SU-DHL-6 (cell line): Measurements from ENCODE around the gene PLCL1.

Source experiments
- H2AFZ ChIP-seq: fragments of 200-600 bp; sonication (generic); 2 replicates; pipeline ENCODE4 v1.6.1; 2014; ENCODE audit warnings: low read depth, mild to moderate bottlenecking, moderate library complexity, mixed read lengths, antibody characterized with exemption, low read length; ENCODE audit not compliant: severe bottlenecking
- H3F3A ChIP-seq: fragments of 200-600 bp; shearing (Covaris generic); 2 replicates; pipeline ENCODE4 v1.6.0; 2016; ENCODE audit warnings: antibody characterized with exemption, mild to moderate bottlenecking; ENCODE audit not compliant: insufficient read depth
- H3K27ac ChIP-seq: fragments of 200-600 bp; sonication (generic); 2 replicates; pipeline ENCODE4 v1.5.1; 2016; ENCODE audit warnings: low read depth, mild to moderate bottlenecking, low read length, moderate library complexity, mixed read lengths
- H3K27me3 ChIP-seq: fragments of 200-600 bp; sonication (generic), shearing (Covaris generic); 2 replicates; pipeline ENCODE4 v1.6.0; 2014; ENCODE audit warnings: mild to moderate bottlenecking, low read length
- H3K36me3 ChIP-seq: fragments of 200-600 bp; sonication (generic); 2 replicates; pipeline ENCODE4 v1.6.1; 2014; ENCODE audit warnings: mild to moderate bottlenecking, low read length, mixed read lengths
- H3K4me2 ChIP-seq: fragments of 300-600, 200-600 bp; shearing (Covaris generic), sonication (generic); 2 replicates; pipeline ENCODE4 v1.6.0; 2014; ENCODE audit warnings: low read length, low read depth, mild to moderate bottlenecking; ENCODE audit not compliant: poor library complexity, severe bottlenecking
- H3K4me3 ChIP-seq: fragments of 200-600 bp; sonication (generic); 2 replicates; pipeline ENCODE4 v1.5.1; 2014; ENCODE audit warnings: antibody characterized with exemption, low read length, mild to moderate bottlenecking, mixed read lengths; ENCODE audit not compliant: insufficient read depth, poor library complexity, severe bottlenecking
- H3K79me2 ChIP-seq: fragments of 200-600 bp; sonication (generic); 2 replicates; pipeline ENCODE4 v1.6.1; 2014; ENCODE audit warnings: mild to moderate bottlenecking, low read length, moderate library complexity; ENCODE audit not compliant: insufficient read depth
- H3K9ac ChIP-seq: fragments of 200-600 bp; sonication (generic); 2 replicates; pipeline ENCODE4 v1.7.0; 2014; ENCODE audit warnings: mild to moderate bottlenecking, low read length
- H3K9me2 ChIP-seq: fragments of 200-600 bp; sonication (generic); replicated peaks from 2 replicates; pipeline ENCODE4 v1.6.1; 2014; ENCODE audit warnings: low read length; ENCODE audit not compliant: insufficient read depth
- H3K9me3 ChIP-seq: fragments of 200-600 bp; sonication (generic); 2 replicates; pipeline ENCODE4 v1.6.1; 2014; ENCODE audit warnings: low read length, mixed read lengths; ENCODE audit not compliant: insufficient read depth
- H4K20me1 ChIP-seq: fragments of 200-600 bp; sonication (generic); 2 replicates; pipeline ENCODE4 v1.6.1; 2014; ENCODE audit warnings: low read depth, mild to moderate bottlenecking, antibody characterized with exemption, low read length, moderate library complexity, mixed read lengths
- EZH2phosphoT487 ChIP-seq: fragments of 200-600 bp; sonication (generic), shearing (Covaris generic); conservative IDR thresholded peaks from 2 replicates; pipeline ENCODE4 v1.6.1; 2018; ENCODE audit warnings: mild to moderate bottlenecking, antibody characterized with exemption, low read length, moderate library complexity, mixed read lengths
- TF ChIP-seq, protein P1 (sequence below): fragments of 200-600 bp; sonication (generic); IDR thresholded peaks from one replicate; pipeline ENCODE4 v1.5.1; 2017; ENCODE audit warnings: antibody characterized with exemption, mild to moderate bottlenecking, low read length, moderate library complexity; ENCODE audit not compliant: insufficient read depth, poor library complexity, severe bottlenecking

PLCL1 gene

DNA sequence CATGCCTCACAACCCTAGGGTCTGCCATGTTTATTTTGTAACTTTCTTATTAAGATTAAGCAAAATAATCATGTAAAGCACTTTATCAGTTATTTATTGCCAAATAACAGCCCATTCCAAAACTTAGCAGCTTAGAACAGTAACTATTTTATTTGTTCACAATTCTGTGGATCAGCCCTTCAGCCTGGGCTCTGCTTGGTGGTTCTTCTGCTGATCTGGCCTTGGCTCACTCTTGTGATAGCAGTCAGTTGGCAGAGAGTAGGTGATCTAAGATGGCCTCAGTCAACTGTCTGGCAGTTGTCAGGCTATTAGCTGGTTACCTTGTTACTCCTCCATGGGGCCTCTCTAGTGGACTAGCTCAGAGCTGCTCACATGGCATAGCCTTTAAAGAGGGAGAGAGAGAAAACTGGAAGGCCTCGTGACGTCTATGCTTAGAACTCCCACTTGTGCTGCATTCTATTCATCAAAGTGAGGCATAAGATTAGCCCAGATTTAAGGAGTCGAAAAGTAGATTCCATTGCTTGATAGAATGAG is 54.3 kb downstream of the PLCL1 start:
- no peaks in the 10 kb centered on the region for H3K9me3 ChIP-seq
- no peaks in the 10 kb centered on the region for H3K9me2 ChIP-seq
- no peaks in the 10 kb centered on the region for H4K20me1 ChIP-seq
- H3K9ac ChIP-seq: no peak overlapping the region
- no peaks in the 10 kb centered on the region for H3F3A ChIP-seq
- H3K36me3 ChIP-seq: no peaks in the 10 kb centered on the region
- H3K4me2 ChIP-seq: no peak overlapping the region
- TF ChIP-seq EZH2phosphoT487: no peak
- TF ChIP-seq, protein P1, sequence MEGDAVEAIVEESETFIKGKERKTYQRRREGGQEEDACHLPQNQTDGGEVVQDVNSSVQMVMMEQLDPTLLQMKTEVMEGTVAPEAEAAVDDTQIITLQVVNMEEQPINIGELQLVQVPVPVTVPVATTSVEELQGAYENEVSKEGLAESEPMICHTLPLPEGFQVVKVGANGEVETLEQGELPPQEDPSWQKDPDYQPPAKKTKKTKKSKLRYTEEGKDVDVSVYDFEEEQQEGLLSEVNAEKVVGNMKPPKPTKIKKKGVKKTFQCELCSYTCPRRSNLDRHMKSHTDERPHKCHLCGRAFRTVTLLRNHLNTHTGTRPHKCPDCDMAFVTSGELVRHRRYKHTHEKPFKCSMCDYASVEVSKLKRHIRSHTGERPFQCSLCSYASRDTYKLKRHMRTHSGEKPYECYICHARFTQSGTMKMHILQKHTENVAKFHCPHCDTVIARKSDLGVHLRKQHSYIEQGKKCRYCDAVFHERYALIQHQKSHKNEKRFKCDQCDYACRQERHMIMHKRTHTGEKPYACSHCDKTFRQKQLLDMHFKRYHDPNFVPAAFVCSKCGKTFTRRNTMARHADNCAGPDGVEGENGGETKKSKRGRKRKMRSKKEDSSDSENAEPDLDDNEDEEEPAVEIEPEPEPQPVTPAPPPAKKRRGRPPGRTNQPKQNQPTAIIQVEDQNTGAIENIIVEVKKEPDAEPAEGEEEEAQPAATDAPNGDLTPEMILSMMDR: no peak
- H3K27me3 ChIP-seq: no peaks in the 10 kb centered on the region
- H3K4me3 ChIP-seq: no peak overlapping the region
- no peak overlapping the region for H3K27ac ChIP-seq
- no peak overlapping the region for H2AFZ ChIP-seq
- no peaks in the 10 kb centered on the region for H3K79me2 ChIP-seq

GRCh38 chr2:197862246-197862955 is 58.0 kb downstream of the PLCL1 start:
- H2AFZ ChIP-seq: no peak overlapping the region
- no peaks in the 10 kb centered on the region for H3F3A ChIP-seq
- TF ChIP-seq, protein P1: no peak
- no peak for TF ChIP-seq EZH2phosphoT487
- no peak overlapping the region for H3K4me2 ChIP-seq
- no peak overlapping the region for H3K9ac ChIP-seq
- H4K20me1 ChIP-seq: no peaks in the 10 kb centered on the region
- no peaks in the 10 kb centered on the region for H3K79me2 ChIP-seq
- no peaks in the 10 kb centered on the region for H3K9me2 ChIP-seq
- no peak overlapping the region for H3K27ac ChIP-seq
- H3K4me3 ChIP-seq: no peak overlapping the region
- no peaks in the 10 kb centered on the region for H3K27me3 ChIP-seq
- no peaks in the 10 kb centered on the region for H3K36me3 ChIP-seq
- H3K9me3 ChIP-seq: no peaks in the 10 kb centered on the region

DNA sequence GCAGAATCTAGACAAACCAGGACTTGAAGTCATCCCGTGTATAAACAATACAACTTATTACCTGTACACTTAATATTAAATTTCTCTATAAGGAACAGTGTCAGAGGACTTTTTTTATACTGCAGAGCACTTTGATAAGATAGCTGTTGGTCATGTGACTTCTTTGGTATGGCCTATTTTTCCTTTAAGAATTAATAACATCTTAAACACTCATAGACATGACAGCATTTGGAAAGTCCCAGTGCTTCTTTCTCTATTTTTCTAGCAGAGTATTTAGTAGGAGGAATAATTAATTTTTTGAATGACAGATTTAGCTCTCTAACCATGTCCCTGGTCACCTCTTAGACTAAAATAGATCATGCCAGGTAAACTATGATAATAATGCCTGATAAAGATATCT is 59.4 kb downstream of the PLCL1 start:
- Histone ChIP-seq H3K9ac (no peak overlapping the region), H3K27me3 (no peaks in the 10 kb centered on the region), H3K4me3 (no peak overlapping the region), H3K36me3 (no peaks in the 10 kb centered on the region), H3K27ac (no peak overlapping the region), H3F3A (no peaks in the 10 kb centered on the region), H3K9me3 (no peaks in the 10 kb centered on the region), H3K79me2 (no peaks in the 10 kb centered on the region), H4K20me1 (no peaks in the 10 kb centered on the region), H3K9me2 (no peaks in the 10 kb centered on the region), H2AFZ (no peak overlapping the region), H3K4me2 (no peak overlapping the region)
- TF ChIP-seq EZH2phosphoT487: no peak
- TF ChIP-seq, protein P1: no peak
